CD14-positive monocyte (primary cell): ENCODE data around the gene TCF21. TPM values are rescaled to one million over a fixed set of nuclear protein-coding genes. Genes with fewer than 3 reads are reported as not detected.

Experiments
- DNase-seq, 3 donors: peaks; one replicate each; pipeline ENCODE4 v3.0.0-alpha.2; 2011 to 2022
- H2AFZ ChIP-seq: 2 replicates; pipeline ENCODE4 v1.6.0; 2012; ENCODE audit warnings: mild to moderate bottlenecking, low read depth, low read length, inconsistent platforms; ENCODE audit not compliant: insufficient read depth, poor library complexity, severe bottlenecking
- H3K27ac ChIP-seq, 2 donors: 1 replicate in 1 of 2; 2 replicates in 1 of 2; pipeline ENCODE4 v1.5.1; 2012 to 2013; ENCODE audit warnings: low read length in 2 of 2, control low read depth in 1 of 2, inconsistent platforms in 1 of 2, low read depth in 1 of 2, mild to moderate bottlenecking in 1 of 2
- H3K27me3 ChIP-seq, 2 donors: one replicate each; pipeline versions ENCODE4 v1.6.0 to v1.6.1; 2011 to 2013; ENCODE audit warnings: low read length in 2 of 2; ENCODE audit not compliant: control insufficient read depth in 2 of 2, insufficient read depth in 2 of 2
- H3K36me3 ChIP-seq, 2 donors: replicated peaks in 1 of 2; 1 replicate in 1 of 2; 2 replicates in 1 of 2; pipeline versions ENCODE4 v1.5.1 to v1.6.1; 2012 to 2013; ENCODE audit warnings: low read length in 2 of 2, control low read depth in 1 of 2, inconsistent platforms in 1 of 2, mild to moderate bottlenecking in 1 of 2; ENCODE audit not compliant: insufficient read depth in 2 of 2, control insufficient read depth in 1 of 2
- H3K4me1 ChIP-seq, 2 donors: 1 replicate in 1 of 2; 2 replicates in 1 of 2; pipeline versions ENCODE4 v1.5.1 to v1.6.1; 2012 to 2013; ENCODE audit warnings: low read length in 2 of 2, control low read depth in 1 of 2, inconsistent platforms in 1 of 2, mild to moderate bottlenecking in 1 of 2, moderate library complexity in 1 of 2; ENCODE audit not compliant: insufficient read depth in 2 of 2, control insufficient read depth in 1 of 2
- H3K4me2 ChIP-seq: replicated peaks from 2 replicates; pipeline ENCODE3; 2012; ENCODE audit warnings: low read length, moderate library complexity, mild to moderate bottlenecking; ENCODE audit not compliant: poor library complexity, severe bottlenecking; ENCODE audit errors: extremely low read depth
- H3K4me3 ChIP-seq, 3 experiments: fragments of 200-600 bp in 1 of 3; sonication (generic) in 1 of 3; replicated peaks in 1 of 3; 1 replicate in 2 of 3; 2 replicates in 1 of 3; pipeline ENCODE4 v1.5.1; 2011 to 2013; ENCODE audit warnings: low read length in 3 of 3, mild to moderate bottlenecking in 3 of 3, control low read depth in 2 of 3, low read depth in 2 of 3, inconsistent platforms in 1 of 3, moderate library complexity in 1 of 3
- H3K79me2 ChIP-seq: 2 replicates; pipeline ENCODE4 v1.6.0; 2012; ENCODE audit warnings: mild to moderate bottlenecking, control low read depth, inconsistent platforms, low read length, moderate library complexity; ENCODE audit not compliant: insufficient read depth
- H3K9ac ChIP-seq: 2 replicates; pipeline ENCODE4 v1.6.0; 2017; ENCODE audit warnings: low read length, mild to moderate bottlenecking; ENCODE audit not compliant: insufficient read depth, poor library complexity, severe bottlenecking
- H3K9me3 ChIP-seq, 2 donors: replicated peaks in 1 of 2; 1 replicate in 1 of 2; 2 replicates in 1 of 2; pipeline versions ENCODE4 v1.5.1 to v1.6.1; 2012 to 2013; ENCODE audit warnings: low read length in 2 of 2, control low read depth in 1 of 2; ENCODE audit not compliant: control insufficient read depth in 1 of 2, insufficient read depth in 1 of 2
- H4K20me1 ChIP-seq: 2 replicates; pipeline ENCODE4 v1.6.0; 2012; ENCODE audit warnings: mild to moderate bottlenecking, low read length, control low read depth, moderate library complexity; ENCODE audit not compliant: insufficient read depth
- H3K27ac Mint-ChIP-seq, 7 donors: one replicate each; pipeline ENCODE4 v1.8.0; 2020; ENCODE audit warnings: mild to moderate bottlenecking in 7 of 7, mixed read lengths in 7 of 7, moderate library complexity in 6 of 7, inconsistent platforms in 2 of 7
- H3K27me3 Mint-ChIP-seq, 3 donors: one replicate each; pipeline ENCODE4 v1.8.0; 2021 to 2022; ENCODE audit warnings: low read depth in 3 of 3, mild to moderate bottlenecking in 3 of 3, mixed read lengths in 3 of 3, moderate library complexity in 3 of 3, inconsistent platforms in 1 of 3
- H3K36me3 Mint-ChIP-seq, 2 donors: one replicate each; pipeline ENCODE4 v1.8.0; 2020; ENCODE audit warnings: mixed read lengths in 2 of 2, inconsistent platforms in 1 of 2, mild to moderate bottlenecking in 1 of 2
- H3K4me1 Mint-ChIP-seq: one replicate; pipeline ENCODE4 v1.8.0; 2020; ENCODE audit warnings: mild to moderate bottlenecking, mixed read lengths
- H3K4me3 Mint-ChIP-seq, 2 donors: one replicate each; pipeline ENCODE4 v1.8.0; 2020; ENCODE audit warnings: mild to moderate bottlenecking in 2 of 2, mixed read lengths in 2 of 2, moderate library complexity in 1 of 2
- H3K9me3 Mint-ChIP-seq, 7 donors: one replicate each; pipeline ENCODE4 v1.8.0; 2020 to 2022; ENCODE audit warnings: mixed read lengths in 7 of 7, mild to moderate bottlenecking in 6 of 7, moderate library complexity in 6 of 7, inconsistent platforms in 2 of 7
- CTCF ChIP-seq: fragments of 200-600 bp; IDR thresholded peaks from one replicate; pipeline ENCODE4 v1.8.0; 2022; ENCODE audit warnings: antibody characterized with exemption, mild to moderate bottlenecking
- WGBS: methylation state at CpG from one replicate; pipeline ENCODE4 v1.1.5; 2013; ENCODE audit warnings: missing lambda C conversion rate; ENCODE audit not compliant: insufficient coverage; 5-methylcytosine and 5-hydroxymethylcytosine counted together
- intact Hi-C, 2 donors: fragments of 100-400 bp; cut with micrococcal nuclease; formaldehyde crosslinking; loops; one replicate each; pipeline versions ENCODE4 v1.15.0 to v1.15.1; 2023
- polyA plus RNA-seq, 3 donors: library from polyadenylated mRNA; depleted of rRNA in 1 of 3; unstranded in 2 of 3; stranded (reverse) in 1 of 3; fragments of 300-500 nt in 2 of 3; fragments of >200 nt in 1 of 3; fragmentation: Illumina TruSeq in 2 of 3; gene quantifications; 1 replicate in 2 of 3; 2 replicates in 1 of 3; pipeline ENCODE4 v1.2.3, GENCODE V29; 2012 to 2021

The TCF21 gene
- polyA plus RNA-seq, 3 donors, result not detected

GRCh38 chr6:133894369-133894768, 5.5 kb downstream of the TCF21 start:
- H3K9me3 Mint-ChIP-seq, result peaks cover 0 to 22% (median 11%) of the 10 kb centered on the region in 7 donors
- peak overlapping the region in 1 of 2 donors; percentile 72 for H3K4me3 Mint-ChIP-seq
- no peak overlapping the region for H3K27ac Mint-ChIP-seq
- Histone ChIP-seq H3K27ac (no peak overlapping the region), H3K9ac (no peak overlapping the region), H3K4me1 (peaks cover 0 to 4% of the 10 kb centered on the region in 2 donors), H3K9me3 (peaks cover 5 to 43% of the 10 kb centered on the region in 2 donors), H3K36me3 (no peaks in the 10 kb centered on the region), H4K20me1 (no peaks in the 10 kb centered on the region), H3K79me2 (no peaks in the 10 kb centered on the region), H3K4me2 (no peak overlapping the region), H2AFZ (no peak overlapping the region), H3K4me3 (no peak overlapping the region), H3K27me3 (peaks cover 94 to 98% of the 10 kb centered on the region in 2 donors)
- no peak for TF ChIP-seq CTCF
- peaks cover 27% of the 10 kb centered on the region for H3K4me1 Mint-ChIP-seq
- H3K27me3 Mint-ChIP-seq, result peaks cover 90 to 95% (median 91%) of the 10 kb centered on the region in 3 donors
- H3K36me3 Mint-ChIP-seq, result peaks cover 5% of the 10 kb centered on the region in 2 donors
- 0% methylated on average over 1 of the region's 2 CpGs for WGBS
- intact Hi-C loops, result no loop called here
- DNase-seq, result no peak

GRCh38 chr6:133894795-133895358, 6.0 kb downstream of the TCF21 start:
- Mint-ChIP-seq H3K27ac (no peak overlapping the region), H3K4me3 (peak overlapping the region in 1 of 2 donors; percentile 72), H3K9me3 (peaks cover 0 to 16% (median 10%) of the 10 kb centered on the region in 7 donors), H3K27me3 (peaks cover 86 to 93% (median 90%) of the 10 kb centered on the region in 3 donors), H3K36me3 (peaks cover 3 to 4% of the 10 kb centered on the region in 2 donors), H3K4me1 (peaks cover 26% of the 10 kb centered on the region)
- TF ChIP-seq CTCF, result no peak
- no peaks in the 10 kb centered on the region for H3K36me3 ChIP-seq
- intact Hi-C loops, result no loop called here
- no peak for DNase-seq
- H3K4me2 ChIP-seq, result no peak overlapping the region
- H3K4me1 ChIP-seq, result peaks cover 0 to 4% of the 10 kb centered on the region in 2 donors
- H3K79me2 ChIP-seq, result no peaks in the 10 kb centered on the region
- H3K27ac ChIP-seq, result no peak overlapping the region
- peaks cover 5 to 38% of the 10 kb centered on the region in 2 donors for H3K9me3 ChIP-seq
- WGBS, result 17% methylated on average over 2 of the region's 5 CpGs
- no peak overlapping the region for H2AFZ ChIP-seq
- H4K20me1 ChIP-seq, result no peaks in the 10 kb centered on the region
- no peak overlapping the region for H3K9ac ChIP-seq
- H3K27me3 ChIP-seq, result peaks cover 89 to 98% of the 10 kb centered on the region in 2 donors
- H3K4me3 ChIP-seq, result no peak overlapping the region
